Measurements from ENCODE around the gene SPATA45.
"Not testable (repeated sequence)": the region's sequence is repeated elsewhere in the genome, so short reads cannot be mapped to it uniquely, and the experiment has no call there.

DNA sequence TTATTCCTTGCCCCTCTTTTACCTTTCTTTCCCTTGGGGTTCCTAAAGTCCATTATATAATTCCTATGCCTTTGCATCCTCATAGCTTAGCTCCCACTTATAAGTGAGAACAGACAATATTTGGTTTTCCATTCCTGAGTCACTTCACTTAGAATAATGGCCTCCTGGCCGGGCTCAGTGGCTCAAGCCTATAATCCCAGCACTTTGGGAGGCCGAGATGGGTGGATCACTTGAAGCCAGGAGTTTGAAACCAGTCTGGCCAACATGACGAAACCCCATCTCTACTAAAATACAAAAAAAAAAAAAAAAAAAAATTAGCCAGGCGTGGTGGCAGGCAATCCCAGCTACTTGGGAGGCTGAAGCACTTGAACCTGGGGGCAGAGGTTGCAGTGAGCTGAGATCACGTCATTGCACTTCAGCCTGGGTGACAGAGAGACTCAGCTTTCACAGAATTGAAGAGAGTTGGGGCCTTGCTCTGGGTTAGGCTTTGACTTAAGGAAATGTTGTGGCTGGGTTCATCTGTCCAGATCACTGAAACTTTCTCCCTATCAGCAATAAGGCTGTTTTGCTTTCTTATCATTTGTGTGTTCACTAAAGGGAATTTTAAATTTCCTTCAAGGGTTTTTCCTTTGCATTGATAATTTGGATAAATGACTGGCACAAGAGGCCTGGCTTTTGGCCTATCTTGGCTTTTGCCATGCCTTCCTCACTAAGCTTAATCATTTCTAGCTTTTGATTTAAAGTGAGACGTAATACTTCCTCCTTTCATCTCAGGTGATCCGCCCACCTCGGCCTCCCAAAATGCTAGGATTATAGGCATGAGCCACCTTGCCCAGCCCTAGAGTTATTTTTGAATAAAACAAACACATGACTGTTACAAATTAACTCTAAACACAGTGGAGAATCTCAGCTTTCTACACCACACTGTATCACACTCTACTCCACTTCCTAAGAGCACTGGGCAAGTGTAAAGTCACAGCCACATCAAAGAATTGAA is 13.9 kb downstream of the SPATA45 start:
- TF ChIP-seq, protein P1, sequence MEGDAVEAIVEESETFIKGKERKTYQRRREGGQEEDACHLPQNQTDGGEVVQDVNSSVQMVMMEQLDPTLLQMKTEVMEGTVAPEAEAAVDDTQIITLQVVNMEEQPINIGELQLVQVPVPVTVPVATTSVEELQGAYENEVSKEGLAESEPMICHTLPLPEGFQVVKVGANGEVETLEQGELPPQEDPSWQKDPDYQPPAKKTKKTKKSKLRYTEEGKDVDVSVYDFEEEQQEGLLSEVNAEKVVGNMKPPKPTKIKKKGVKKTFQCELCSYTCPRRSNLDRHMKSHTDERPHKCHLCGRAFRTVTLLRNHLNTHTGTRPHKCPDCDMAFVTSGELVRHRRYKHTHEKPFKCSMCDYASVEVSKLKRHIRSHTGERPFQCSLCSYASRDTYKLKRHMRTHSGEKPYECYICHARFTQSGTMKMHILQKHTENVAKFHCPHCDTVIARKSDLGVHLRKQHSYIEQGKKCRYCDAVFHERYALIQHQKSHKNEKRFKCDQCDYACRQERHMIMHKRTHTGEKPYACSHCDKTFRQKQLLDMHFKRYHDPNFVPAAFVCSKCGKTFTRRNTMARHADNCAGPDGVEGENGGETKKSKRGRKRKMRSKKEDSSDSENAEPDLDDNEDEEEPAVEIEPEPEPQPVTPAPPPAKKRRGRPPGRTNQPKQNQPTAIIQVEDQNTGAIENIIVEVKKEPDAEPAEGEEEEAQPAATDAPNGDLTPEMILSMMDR (IDR thresholded peaks at IDR 0.05): not testable (repeated sequence)
- TF ChIP-seq POLR2A (IDR thresholded peaks at IDR 0.05): not testable (repeated sequence)
- peak in 2 of 3 donors; percentile 31 to 64 for TF ChIP-seq POLR2AphosphoS5 (IDR thresholded peaks at IDR 0.05)
